A549 (cell line): ENCODE results near the gene SLC37A1. TPM values are rescaled to one million over a fixed set of nuclear protein-coding genes. Genes with fewer than 3 reads are reported as not detected.
A peak's percentile ranks its signal among the peaks of the same experiment; 100 is the strongest.
"Not testable (repeated sequence)": the region's sequence is repeated elsewhere in the genome, so short reads cannot be mapped to it uniquely, and the experiment has no call there.

Experiments used
- ATAC-seq, 2 experiments: fragments of 200-7000 bp in 1 of 2; fragments of >200 bp in 1 of 2; cut with Nextera tagmentation in 1 of 2; cut with Tn5 transposase in 1 of 2; 3 replicates each; pipeline versions ENCODE4 v1.8.0 to v1.9.1; 2018 to 2020; ENCODE audit warnings: mild to moderate bottlenecking in 1 of 2, moderate library complexity in 1 of 2
- CTCF ChIA-PET: fragments of 300-600 bp; sonication (Branson Sonifier 250); formaldehyde crosslinking; extraction: SDS; loops from one replicate; lab custom pipeline; 2021; ENCODE audit warnings: antibody characterized with exemption, inconsistent platforms; lab: Yijun Ruan, JAX
- POLR2A ChIA-PET: fragments of 350-600 bp; formaldehyde crosslinking; extraction: SDS; loops from one replicate; lab custom pipeline; 2021; ENCODE audit warnings: antibody characterized with exemption, inconsistent platforms; lab: Yijun Ruan, JAX
- DNase-seq, 2 experiments: peaks; one replicate each; pipeline versions ENCODE4 v3.0.0 to v3.0.0-alpha.2; 2011 to 2016; ENCODE audit warnings: low read depth in 1 of 2, low spot score in 1 of 2
- FAIRE-seq: peaks from 2 replicates; lab custom pipeline; 2011; peaks lifted over from hg19 to GRCh38; lab: Jason Lieb, UNC
- H3K27ac ChIP-seq, 2 experiments: fragments of >200 bp; sonication (Bioruptor Twin); formaldehyde crosslinking; 3 replicates each; pipeline ENCODE4 v1.5.1; 2016 to 2017
- H3K4me1 ChIP-seq: fragments of >200 bp; sonication (Bioruptor Twin); formaldehyde crosslinking; 3 replicates; pipeline ENCODE4 v1.6.1; 2016
- H3K4me2 ChIP-seq: fragments of >200 bp; sonication (Bioruptor Twin); formaldehyde crosslinking; 3 replicates; pipeline ENCODE4 v1.6.1; 2016
- H3K4me3 ChIP-seq: fragments of >200 bp; sonication (Bioruptor Twin); formaldehyde crosslinking; 3 replicates; pipeline ENCODE4 v1.5.1; 2016
- H3K9me3 ChIP-seq: fragments of >200 bp; sonication (Bioruptor Twin); formaldehyde crosslinking; 3 replicates; pipeline ENCODE4 v1.6.1; 2016
- CBX2 ChIP-seq: fragments of 200-600 bp; sonication (generic); IDR thresholded peaks from 2 replicates; pipeline ENCODE4 v1.6.1; 2016; ENCODE audit warnings: low read depth, mild to moderate bottlenecking, borderline replicate concordance
- CEBPB ChIP-seq, 2 experiments: fragments of >200 bp in 1 of 2; sonication (Bioruptor Twin) in 1 of 2; formaldehyde crosslinking in 1 of 2; IDR thresholded peaks; 2 replicates each; pipeline ENCODE4 v1.6.1; 2012 to 2016
- EHMT2 ChIP-seq: fragments of 200-600 bp; sonication (generic); IDR thresholded peaks from 2 replicates; pipeline ENCODE4 v1.6.1; 2016; ENCODE audit warnings: antibody characterized with exemption, low read depth, mild to moderate bottlenecking, moderate library complexity
- ELK1 ChIP-seq: fragments of 150-350 bp; IDR thresholded peaks from 2 replicates; pipeline ENCODE4 v1.6.1; 2014; ENCODE audit warnings: low read depth, mild to moderate bottlenecking, low read length
- FOXS1 ChIP-seq: fragments of 250-450 bp; sonication (Bioruptor Pico); IDR thresholded peaks from 2 replicates; pipeline ENCODE4 v1.5.0; 2020; ENCODE audit warnings: mild to moderate bottlenecking, moderate library complexity
- GATA3 ChIP-seq: IDR thresholded peaks from 2 replicates; pipeline ENCODE4 v1.6.1; 2012; ENCODE audit warnings: borderline replicate concordance
- HES2 ChIP-seq: fragments of >200 bp; sonication (Bioruptor Twin); formaldehyde crosslinking; IDR thresholded peaks from 2 replicates; pipeline ENCODE4 v1.6.1; 2016
- HEYL ChIP-seq: fragments of 250-450 bp; sonication (Bioruptor Pico); IDR thresholded peaks from 2 replicates; pipeline ENCODE4 v1.8.0; 2021; ENCODE audit warnings: mild to moderate bottlenecking, moderate library complexity
- HMGXB4 ChIP-seq: fragments of 250-450 bp; sonication (Bioruptor Pico); IDR thresholded peaks from 2 replicates; pipeline ENCODE4 v1.5.0; 2021; ENCODE audit warnings: mild to moderate bottlenecking, moderate library complexity, borderline replicate concordance
- JUNB ChIP-seq: fragments of >200 bp; sonication (Bioruptor Twin); formaldehyde crosslinking; IDR thresholded peaks from 2 replicates; pipeline ENCODE4 v1.6.1; 2016
- KDM1A ChIP-seq: fragments of 200-600 bp; sonication (generic); IDR thresholded peaks from 2 replicates; pipeline ENCODE4 v1.6.1; 2016; ENCODE audit warnings: low read depth, mild to moderate bottlenecking
- NFE2L2 ChIP-seq: fragments of 150-350 bp; conservative IDR thresholded peaks from 2 replicates; pipeline ENCODE4 v1.6.1; 2014; ENCODE audit warnings: low read length
- NPAS2 ChIP-seq: fragments of 250-450 bp; sonication (Bioruptor Pico); IDR thresholded peaks from 2 replicates; pipeline ENCODE4 v1.8.0; 2022; ENCODE audit warnings: mild to moderate bottlenecking, moderate library complexity, borderline replicate concordance
- NR3C1 ChIP-seq: fragments of >200 bp; sonication (Bioruptor Twin); formaldehyde crosslinking; IDR thresholded peaks from 3 replicates; pipeline ENCODE4 v1.6.1; 2017
- PBX3 ChIP-seq: IDR thresholded peaks from 2 replicates; pipeline ENCODE4 v1.6.1; 2012
- POLR2A ChIP-seq: IDR thresholded peaks from 2 replicates; pipeline ENCODE4 v1.6.1; 2012; ENCODE audit warnings: mild to moderate bottlenecking, low read length
- RAD21 ChIP-seq, 2 experiments: fragments of >200 bp in 1 of 2; sonication (Bioruptor Twin) in 1 of 2; formaldehyde crosslinking in 1 of 2; IDR thresholded peaks in 1 of 2; conservative IDR thresholded peaks in 1 of 2; 2 replicates in 1 of 2; 3 replicates in 1 of 2; pipeline ENCODE4 v1.6.1; 2012 to 2018; ENCODE audit warnings: inconsistent platforms in 1 of 2
- TP53 ChIP-seq: fragments of 250-450 bp; sonication (Bioruptor Pico); IDR thresholded peaks from 2 replicates; pipeline ENCODE4 v1.5.0; 2021; ENCODE audit warnings: mild to moderate bottlenecking, moderate library complexity
- ZC3H11A ChIP-seq: fragments of 450-650 bp; IDR thresholded peaks from 2 replicates; pipeline ENCODE4 v1.6.1; 2014; ENCODE audit warnings: antibody characterized with exemption, mild to moderate bottlenecking
- ZFP36 ChIP-seq: fragments of 450-650 bp; IDR thresholded peaks from 2 replicates; pipeline ENCODE4 v1.6.1; 2014; ENCODE audit warnings: borderline replicate concordance; ENCODE audit not compliant: partially characterized antibody
- WGBS: methylation state at CpG from one replicate; pipeline ENCODE4 v1.1.6; 2017; ENCODE audit errors: missing lambda C conversion rate; 5-methylcytosine and 5-hydroxymethylcytosine counted together
- polyA plus RNA-seq, 4 experiments: library from polyadenylated mRNA; depleted of rRNA in 3 of 4; stranded (reverse); fragments of >200 nt; fragmentation: RNase III in 1 of 4; extraction: RNeasy Plus Mini Kit Qiagen cat#74134 plus additional on column Dnase treatment in 1 of 4; gene quantifications; 2 replicates in 3 of 4; 3 replicates in 1 of 4; pipeline ENCODE4 v1.2.3, GENCODE V29; 2011 to 2017

The SLC37A1 gene
- polyA plus RNA-seq, 2 of the 4 experiments (the other 2 are of a cell fraction) = 1.9 to 2.1 TPM

GRCh38 chr21:42614396-42614795 lies 100.7 kb downstream of the SLC37A1 start:
- no peak for TF ChIP-seq PBX3
- no peak for TF ChIP-seq FOXS1 (CRISPR knock-in tag)
- no peak for TF ChIP-seq EHMT2
- no peak for TF ChIP-seq CBX2
- no peak for TF ChIP-seq ELK1
- TF ChIP-seq POLR2A = no peak
- TF ChIP-seq TP53 (CRISPR knock-in tag) = no peak
- TF ChIP-seq HEYL (CRISPR knock-in tag) = no peak
- no peak for TF ChIP-seq HMGXB4 (CRISPR knock-in tag)
- no peak for TF ChIP-seq GATA3
- TF ChIP-seq ZC3H11A = no peak
- no peak for TF ChIP-seq HES2
- no peak for TF ChIP-seq NFE2L2
- no peak for TF ChIP-seq NR3C1
- TF ChIP-seq KDM1A = no peak
- TF ChIP-seq JUNB = no peak
- no peak for TF ChIP-seq RAD21 (conservative IDR thresholded peaks at IDR 0.05 in 1 of 2, IDR thresholded peaks at IDR 0.05 in 1 of 2)
- TF ChIP-seq NPAS2 = no peak
- no peak for TF ChIP-seq ZFP36
- Histone ChIP-seq H3K4me3 (no peak overlapping the region), H3K27ac (no peak overlapping the region), H3K4me1 (peaks cover 6% of the 10 kb centered on the region; the same call in 1 of the 3 replicates), H3K4me2 (no peak overlapping the region), H3K9me3 (no peaks in the 10 kb centered on the region)
- DNase-seq = no peak
- CTCF ChIA-PET = no interaction called here
- WGBS = 83% methylated on average over 9 of the region's 9 CpGs
- ATAC-seq = peak; percentile 17 to 35; a peak in 4 of 6 replicates
- FAIRE-seq = no peak
- POLR2A ChIA-PET = no interaction called here

GRCh38 chr21:42614811-42615351 lies 101.2 kb downstream of the SLC37A1 start:
- CTCF ChIA-PET = no interaction called here
- DNase-seq (peak; percentile 25 to 50), ATAC-seq (peak; percentile 77 to 81), FAIRE-seq (no peak)
- TF ChIP-seq NR3C1 (no peak), CEBPB (IDR thresholded peaks at IDR 0.05) (peak; percentile 63 to 82; a peak in 3 of 4 replicates)
- 0% methylated on average over 5 of the region's 14 CpGs for WGBS
- Histone ChIP-seq H3K9me3 (no peaks in the 10 kb centered on the region), H3K4me1 (peaks cover 6% of the 10 kb centered on the region; the same call in 1 of the 3 replicates), H3K4me3 (no peak overlapping the region), H3K27ac (no peak overlapping the region), H3K4me2 (peak overlapping the region; percentile 55)
- POLR2A ChIA-PET = no interaction called here

GRCh38 chr21:42615377-42615776 lies 101.7 kb downstream of the SLC37A1 start:
- peak overlapping the region; percentile 55 for H3K4me2 ChIP-seq
- H3K9me3 ChIP-seq, H3K4me1 ChIP-seq, FAIRE-seq, DNase-seq, H3K4me3 ChIP-seq, POLR2A ChIA-PET, CTCF ChIA-PET, ATAC-seq, H3K27ac ChIP-seq: not testable (repeated sequence)
- 41% methylated on average over 5 of the region's 5 CpGs for WGBS
